HG02970 (cell line): Measurements from ENCODE around the gene APOH.

ENCODE experiments used
- ATAC-seq: cut with Tn5 transposase; IDR thresholded peaks from one replicate; pipeline ENCODE4 v1.9.1; 2021; ENCODE audit warnings: mild to moderate bottlenecking, moderate library complexity, moderate number of reproducible peaks; ENCODE audit not compliant: unreplicated experiment, low FRiP score

APOH gene

DNA sequence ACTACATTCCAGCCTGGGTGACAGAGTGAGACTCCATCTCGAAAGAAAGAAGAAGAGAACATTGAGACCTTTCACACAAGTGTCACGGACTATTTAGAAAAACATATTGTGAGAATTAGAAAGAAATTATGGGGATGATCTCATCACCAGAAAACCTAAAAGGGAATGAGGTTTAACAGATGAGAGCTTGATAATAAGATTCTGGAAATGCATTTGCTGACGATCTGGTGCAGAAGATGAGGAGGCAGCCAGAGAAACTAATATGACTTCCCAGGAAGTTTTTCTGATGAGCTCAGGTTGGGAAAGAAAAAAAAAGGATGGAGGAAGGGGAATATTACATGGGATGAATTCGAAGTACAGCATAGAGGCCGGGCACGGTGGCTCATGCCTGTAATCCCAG lies 10.8 kb upstream of the APOH start:
- ATAC-seq, result no peak

DNA sequence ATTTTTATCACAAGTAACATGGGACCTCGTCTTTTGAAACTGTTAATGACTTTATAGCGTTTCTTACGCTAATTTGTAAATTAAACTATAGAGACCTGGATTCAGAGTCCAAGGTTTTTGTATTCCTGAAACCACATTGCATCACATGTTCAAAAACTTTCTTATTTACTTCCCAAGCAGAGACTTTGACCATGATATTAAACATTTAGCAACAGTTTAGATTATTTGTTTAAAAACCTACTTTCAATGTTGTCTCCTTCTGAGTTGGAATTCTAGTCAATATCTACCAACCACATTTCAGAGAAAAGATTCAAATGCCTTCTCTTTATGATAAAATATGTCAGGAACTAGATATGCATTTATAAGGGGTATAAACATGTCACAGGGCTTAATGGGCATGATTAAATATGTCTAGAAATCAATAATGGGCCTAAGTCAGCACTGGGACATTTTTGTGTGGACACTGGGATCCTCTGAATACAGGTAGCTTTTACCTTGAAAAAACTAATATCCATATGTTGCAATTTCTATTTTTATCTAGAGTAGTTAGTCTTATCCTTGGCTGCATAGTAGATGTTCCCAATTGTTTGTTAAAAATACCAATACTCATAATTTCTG lies 6.3 kb upstream of the APOH start:
- no peak for ATAC-seq

DNA sequence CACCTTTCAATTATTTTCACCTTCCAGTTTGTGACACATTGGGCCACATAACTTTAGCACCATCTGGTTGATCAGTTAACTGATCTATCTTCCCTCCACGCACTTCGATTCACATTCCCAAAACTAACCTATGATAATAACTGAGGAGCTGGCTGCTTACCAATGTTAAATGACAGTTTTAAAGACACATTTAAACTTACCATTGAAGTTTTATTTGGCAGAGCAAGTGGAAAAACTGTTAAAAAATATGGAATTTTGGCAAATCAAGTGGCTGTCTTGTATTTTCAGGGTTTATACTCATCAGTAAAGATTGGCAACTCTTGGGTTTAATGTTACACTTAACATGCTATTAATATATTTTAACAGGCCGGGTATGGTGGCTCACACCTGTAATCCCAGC lies 5.4 kb upstream of the APOH start:
- no peak for ATAC-seq

DNA sequence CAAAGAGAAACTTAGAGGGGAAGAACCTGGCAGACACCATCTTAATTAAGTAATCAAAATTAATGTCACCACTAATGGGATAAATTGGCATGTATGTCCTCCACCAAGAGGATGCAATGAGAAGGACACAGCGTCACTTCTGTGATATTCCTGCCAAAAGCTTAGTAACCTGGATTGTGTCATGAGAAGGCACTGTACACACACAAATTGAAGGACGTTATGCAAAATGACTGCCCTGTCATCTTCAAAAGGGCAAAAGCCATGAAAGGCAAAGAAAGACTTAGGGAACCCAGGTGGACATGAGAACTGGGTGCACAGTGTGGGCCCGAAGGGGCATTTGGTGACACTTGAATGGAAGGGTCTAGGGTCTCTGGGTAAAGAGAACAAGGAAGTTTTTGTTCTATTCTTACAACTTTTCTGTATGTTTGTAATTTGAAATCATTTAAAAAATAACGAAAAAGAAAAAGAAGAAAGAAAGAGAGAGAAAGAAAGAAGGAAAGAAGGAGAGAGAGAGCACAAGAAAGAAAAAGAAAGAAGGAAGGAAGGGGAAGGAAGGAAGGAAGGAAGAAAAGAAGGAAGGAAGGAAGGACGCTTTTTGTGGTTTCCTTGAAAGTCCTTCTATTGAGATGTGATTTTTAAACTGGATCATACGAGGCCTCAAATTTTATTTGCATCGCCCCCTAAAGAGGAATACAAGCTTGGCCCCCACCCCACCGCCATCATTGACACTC lies 4.0 kb upstream of the APOH start:
- no peak for ATAC-seq

DNA sequence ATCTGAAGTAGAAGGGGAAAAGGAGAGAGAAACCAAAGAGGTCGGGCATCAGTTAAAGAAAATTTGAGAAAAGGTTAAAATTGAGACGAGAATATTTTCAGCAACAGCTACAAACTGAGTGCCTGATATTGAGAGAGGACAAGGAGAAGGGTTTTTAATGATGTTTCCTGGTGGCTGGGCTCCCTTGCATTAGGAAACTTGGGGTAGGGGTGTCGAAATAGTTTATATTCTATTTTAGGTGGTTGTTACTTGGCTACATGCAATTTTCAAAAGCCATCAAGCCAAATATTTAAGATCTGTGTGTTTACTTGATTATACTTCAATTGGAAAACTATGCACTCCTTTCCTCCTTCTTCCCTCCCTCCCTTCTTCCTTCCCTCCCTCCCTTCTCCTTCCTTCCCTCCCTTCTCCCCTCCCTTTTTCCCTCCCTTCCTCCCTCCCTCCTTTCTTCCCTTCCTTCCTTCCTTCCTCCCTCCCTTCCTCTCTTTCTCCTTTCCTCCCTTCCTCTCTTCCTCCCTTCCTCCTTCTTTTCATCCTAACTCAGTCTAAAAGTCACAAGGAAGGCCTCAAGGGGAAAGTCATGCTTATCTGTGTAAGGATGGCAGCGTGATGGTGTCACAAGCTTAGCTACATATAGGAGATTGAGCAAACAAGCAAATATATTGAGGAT lies 1.8 kb upstream of the APOH start:
- ATAC-seq, result no peak

DNA sequence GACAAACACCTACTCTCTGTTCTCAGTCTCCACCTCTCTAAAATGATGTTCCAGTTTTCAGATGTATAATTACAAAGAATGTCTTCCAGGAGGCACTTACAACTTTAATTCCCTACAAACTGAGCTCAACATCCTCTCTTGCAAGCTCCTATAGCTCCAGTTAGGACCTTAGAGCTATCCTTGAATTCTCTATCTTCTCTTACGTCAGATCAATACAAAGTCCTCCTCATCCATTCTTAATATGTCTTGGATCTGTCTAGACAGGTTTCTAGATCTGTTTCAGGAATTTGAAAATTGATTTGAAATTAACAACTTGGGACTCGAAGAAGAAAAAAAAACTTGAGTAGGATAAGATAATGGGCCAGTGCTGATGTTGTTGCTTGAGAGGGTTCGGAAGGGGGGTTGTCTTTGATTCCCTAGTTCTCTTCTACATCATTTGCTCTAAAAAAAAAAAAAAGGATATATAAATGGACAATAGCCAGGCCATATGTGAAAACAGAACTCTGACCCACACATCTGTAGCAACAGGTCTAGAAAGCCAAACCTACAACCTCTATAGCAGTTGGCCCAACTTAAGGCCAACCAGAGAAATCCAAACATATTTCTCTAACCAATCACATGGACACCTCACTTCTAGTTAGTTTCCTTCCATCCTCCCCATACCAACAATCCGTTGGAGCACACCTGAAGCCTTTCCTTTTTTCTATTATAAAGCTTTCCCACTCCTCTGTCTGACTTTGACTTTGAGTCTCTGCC lies 746 bp upstream of the APOH start:
- ATAC-seq, result no peak

DNA sequence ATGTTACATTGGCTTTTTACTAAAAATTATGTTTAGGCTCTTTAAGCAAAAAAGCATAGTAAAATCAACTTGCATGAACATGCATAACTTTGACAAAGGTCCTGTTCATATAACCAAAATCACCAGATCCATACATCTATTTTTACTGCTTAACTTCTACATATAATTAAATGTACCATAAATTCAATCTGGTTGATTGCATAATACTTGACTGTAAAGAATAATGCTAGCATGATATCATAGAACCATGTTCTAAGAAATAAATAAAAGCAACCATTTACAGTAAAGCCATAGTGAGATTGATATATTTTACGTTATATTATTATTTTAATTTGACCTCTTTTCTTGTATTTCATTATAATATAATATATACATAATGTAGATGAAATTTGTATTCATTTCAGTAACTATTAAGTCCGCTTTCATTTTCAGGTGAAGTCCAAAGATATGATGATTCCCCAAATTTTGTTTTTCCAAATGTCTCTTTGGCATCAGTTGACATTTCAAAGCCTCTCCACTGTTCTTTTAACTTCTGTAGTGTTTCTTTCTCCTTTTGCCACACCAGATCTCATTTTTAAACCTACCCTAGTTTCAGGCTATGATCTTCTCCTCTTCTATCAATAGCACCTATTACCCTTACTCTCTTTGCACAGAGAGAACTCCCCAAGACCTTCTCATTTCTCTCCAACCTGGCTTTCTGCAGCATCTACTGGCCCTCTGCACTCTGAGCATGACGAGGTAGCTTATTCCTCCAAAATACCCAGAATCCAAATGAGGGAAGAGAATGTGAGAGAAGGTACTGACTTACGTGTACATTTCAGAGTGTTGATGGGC lies 1.8 kb downstream of the APOH start:
- ATAC-seq, result no peak

DNA sequence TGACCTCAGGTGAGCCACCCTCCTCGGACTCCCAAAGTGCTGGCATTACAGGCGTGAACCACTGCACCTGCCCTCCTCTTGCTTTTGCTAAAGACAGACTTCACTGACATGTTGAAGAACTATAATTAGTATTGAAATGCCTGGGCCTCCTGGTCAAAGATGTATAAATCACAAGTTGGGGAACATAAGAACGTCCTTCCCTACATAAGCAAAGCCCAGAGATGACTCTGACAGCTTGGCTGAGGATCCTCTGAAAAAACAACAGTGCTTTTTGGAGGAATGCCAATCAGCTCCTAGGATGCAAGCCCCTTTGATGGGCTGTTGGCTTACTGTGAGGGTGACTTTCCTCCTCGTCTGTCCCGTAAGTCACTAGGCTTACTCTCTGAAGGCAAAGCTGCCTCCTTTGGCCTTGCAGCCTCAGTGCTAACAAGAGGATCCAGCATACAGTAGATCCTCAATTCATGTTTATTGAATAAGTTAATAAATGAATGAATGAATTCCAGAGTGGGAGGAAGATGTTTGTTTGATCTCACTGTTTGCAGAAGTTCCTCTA lies 6.3 kb downstream of the APOH start:
- no peak for ATAC-seq

DNA sequence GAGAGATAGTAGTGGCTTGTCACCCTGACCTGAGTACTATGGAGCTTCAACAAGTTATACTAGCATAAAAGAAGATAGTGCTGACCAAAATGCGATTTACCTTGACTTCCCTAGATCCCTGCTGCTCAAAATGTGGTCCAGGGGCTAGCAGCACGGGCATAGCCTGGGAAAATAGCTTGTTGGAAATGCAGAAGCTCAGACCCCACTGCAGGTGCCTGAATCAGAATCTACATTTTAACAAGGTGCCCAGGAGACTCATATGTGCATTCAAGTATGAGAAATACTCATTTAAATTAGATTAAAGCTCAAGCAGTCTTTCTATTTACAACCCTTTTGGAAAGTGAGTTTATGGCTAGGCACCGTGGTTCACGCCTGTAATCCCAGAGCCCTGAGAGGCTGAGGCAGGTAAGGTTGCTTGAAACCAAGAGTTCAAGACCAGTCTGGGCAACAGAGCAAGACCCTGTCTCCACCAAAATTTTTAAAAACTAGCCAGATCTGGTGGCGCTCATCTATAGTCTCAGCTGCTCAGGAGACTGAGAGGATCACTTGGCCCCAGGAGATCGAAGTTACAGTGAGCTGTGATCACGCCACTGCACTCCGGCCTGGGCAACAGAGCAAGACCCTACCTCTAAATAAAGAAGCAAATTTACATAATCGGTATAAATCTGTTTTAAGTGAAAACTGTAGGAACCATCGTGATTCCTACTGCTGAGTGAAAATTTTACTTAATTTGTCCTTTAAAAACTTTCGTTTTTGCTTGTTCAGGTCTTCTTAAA lies 7.3 kb downstream of the APOH start:
- no peak for ATAC-seq

DNA sequence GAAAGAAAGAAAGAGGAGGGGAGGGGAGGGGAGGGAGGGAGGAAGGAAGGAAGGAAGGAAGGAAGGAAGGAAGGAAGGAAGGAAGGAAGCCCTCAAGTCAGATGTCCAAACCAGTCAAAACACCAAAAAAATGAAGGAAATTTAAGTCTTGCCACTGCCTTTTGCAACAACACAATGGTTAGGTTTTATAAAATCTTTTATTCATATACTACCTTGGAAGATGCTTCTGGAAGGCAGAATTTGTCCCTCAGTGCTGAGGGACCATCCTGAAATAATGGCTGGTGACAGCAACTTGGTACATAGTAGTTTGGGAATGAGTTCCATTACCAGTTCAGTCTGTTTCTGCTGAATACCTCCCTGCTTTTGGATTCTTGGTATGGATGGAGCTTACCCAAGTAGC lies 7.9 kb downstream of the APOH start:
- no peak for ATAC-seq

DNA sequence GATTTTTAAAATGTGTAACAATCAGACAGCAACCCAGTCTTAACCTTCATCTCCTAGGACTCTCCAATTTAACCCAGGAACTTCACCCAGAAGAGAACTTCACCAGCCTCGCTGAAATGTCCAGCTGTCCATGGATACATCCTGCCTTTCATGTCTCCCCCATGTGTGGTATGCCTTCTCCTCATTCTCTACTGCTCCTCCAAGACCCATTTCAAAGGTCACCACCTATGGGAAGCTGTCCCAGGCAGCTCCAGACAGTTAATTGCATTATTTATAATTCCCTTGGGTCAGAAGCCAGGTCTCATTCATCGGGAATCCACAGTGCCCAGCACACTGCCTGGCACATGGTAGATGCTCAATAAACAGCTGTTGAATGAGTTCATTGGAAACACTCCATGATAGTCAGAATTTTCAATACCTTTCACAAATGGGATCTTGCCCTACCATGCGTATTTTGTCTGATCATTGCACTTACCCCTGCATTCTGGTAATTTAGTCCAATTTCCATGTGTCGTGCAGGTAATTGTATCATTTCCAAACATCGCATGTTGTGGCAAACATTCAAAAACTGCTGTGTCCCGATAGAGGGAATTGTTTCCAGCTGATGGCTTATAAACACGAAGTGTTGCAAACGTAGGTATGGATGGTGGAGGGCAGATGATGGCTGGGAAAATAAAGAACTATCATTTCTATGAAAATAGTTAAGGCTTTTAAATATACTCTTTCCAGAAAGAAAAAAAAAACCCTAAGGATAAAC lies 9.0 kb downstream of the APOH start:
- ATAC-seq, result no peak

DNA sequence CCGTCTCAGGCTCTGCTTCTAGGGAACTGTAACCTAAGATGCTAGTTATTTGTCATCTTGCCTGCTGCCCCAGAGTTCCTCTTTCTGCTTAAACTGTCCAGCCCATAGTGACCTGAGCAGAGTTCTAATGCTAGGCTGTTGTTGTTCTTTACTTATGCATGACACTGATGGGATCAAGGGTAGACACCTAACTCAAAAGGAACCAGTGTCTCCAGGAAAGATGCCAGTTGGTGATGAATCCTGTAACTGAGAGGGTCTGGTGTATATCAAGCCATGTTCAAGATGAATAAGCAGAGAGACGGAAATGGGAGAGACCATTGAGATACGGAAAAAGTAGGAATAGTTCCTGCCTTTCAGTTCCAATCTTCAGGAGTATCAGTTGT lies 13.7 kb downstream of the APOH start:
- no peak for ATAC-seq

DNA sequence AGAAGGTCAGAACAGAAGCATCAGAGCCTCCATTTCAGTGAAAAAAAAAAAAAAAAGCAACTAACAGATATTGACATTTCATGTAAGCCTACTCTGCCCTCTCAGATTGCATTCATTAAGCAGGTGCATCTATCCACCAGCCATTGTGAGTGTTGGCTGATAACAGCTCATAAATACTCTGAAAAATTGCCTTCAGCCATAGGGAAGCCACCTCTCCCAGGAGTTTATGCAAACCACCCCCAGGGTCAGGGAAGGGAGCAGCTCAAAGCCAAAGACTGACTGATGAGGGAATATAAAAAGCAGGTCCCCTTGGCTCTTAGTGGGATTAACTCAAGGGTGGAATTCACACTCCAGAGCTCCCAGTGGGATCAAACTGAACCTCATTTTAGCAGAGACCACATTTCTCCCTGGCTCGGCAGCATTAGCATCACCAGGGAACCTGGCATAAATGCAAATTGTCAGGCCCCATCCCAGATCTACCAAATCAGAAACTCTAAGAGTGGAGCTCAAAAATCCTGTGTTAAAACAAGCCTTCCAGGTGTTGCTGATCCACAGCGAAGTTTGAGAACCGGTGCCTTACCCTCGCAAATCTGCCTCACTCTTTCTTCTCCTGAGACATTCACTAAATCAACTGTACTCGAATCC lies 14.2 kb downstream of the APOH start:
- ATAC-seq, result no peak

DNA sequence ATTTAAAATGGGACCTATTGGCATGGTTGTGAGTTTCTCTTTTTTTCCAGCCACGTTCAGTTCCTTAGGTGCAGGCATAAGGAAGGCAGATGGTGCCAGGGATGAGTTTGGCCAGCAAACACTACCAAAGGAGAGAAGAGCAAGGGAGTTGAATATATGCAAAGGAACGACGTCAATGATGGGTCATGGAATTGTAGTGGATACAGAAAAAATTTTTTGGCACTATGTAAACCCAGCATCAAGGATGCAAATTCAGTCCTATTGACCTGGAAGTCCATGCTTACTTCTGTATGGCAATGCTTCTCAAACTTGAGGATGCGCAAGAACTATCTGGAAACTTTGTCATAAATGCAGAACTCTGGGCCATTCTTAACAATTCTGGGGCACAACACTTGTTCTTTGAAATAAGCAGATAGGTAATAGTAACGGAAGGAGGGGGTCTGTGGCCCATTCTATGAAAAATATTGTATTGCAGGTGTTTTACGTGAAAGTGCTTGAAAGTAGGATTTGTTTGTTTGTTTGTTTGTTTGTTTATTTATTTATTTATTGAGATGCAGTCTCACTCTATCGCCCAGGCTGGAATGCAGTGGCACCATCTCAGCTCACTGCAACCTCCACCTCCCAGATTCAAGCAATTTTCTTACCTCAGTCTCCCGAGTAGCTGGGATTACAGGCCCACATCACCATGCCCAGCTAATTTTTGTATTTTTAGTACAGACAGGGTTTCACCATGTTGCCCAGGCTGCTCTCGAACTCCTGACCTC lies 18.0 kb downstream of the APOH start:
- no peak for ATAC-seq

DNA sequence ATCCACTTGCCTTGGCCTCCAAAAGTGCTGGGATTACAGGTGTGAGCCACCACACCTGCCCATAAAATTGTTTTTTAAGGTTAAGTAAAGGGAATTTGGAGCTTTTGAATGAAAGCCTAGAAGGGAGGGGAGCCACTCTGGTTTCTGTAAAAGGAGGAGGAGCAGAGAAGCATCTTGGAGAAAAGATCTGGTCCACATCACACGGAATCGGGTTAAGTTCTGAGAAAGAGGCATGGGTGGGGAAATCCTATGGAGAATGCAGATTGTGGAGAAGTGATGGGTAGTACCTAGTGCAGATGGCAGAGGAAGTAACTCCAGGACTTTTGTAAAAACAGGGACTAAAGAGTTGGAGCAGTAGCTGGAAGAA lies 19.0 kb downstream of the APOH start:
- ATAC-seq, result no peak

DNA sequence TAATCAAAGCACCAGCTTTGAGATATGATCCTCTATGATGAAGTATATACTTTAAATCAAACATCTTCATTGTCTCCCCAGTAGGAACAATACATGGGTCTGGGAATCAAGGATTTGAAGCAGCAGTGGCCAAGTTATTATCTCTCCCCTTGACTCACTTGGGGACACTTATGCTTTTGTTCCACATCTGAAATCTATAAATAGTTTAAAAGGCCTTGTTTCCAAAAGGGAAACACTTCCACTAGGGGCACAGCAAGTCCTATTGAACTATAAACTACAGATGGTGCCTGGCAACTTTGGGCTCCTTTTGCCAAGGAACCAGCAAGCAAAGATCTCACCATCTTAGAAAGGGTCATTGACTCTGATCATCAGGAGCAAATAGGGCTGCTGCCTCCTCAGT lies 21.3 kb downstream of the APOH start:
- no peak for ATAC-seq

DNA sequence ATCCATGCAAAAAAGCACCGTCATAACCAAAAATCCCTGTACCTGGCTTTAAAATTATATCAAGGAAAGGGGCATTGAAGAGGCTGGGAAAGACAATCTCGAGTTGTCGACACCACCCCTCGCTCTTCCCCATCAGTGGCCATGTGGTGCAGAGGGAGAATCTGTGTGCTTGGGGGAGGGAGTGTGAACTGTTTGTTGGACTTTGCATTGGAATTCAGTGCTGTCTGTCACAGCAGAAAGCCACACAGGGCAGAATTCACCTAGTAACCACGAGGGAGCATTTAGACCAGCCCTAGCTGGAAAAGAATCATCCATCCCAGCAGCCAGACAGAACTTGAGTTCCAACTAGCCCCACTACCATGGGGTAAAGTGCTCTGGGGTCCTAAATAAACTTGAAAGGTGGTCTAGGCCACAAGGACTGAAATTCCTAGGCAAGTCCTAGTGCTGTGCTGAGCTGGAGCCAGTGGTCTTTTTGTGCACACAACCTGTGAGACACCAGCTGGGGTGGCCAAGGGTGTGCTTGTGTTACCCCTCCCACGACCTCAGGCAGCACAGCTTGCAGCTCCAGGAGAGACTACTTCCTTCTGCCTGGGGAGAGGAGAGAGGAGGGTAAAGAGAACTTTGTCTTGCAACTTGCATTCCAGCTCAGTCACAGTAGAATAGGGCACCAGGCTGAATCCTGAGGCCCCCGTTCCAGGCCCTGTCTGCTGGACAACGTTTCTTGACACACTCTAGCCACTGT lies 25.8 kb downstream of the APOH start:
- no peak for ATAC-seq
